ENCODE measurements around the gene CDC16. TPM values are rescaled to one million over a fixed set of nuclear protein-coding genes. Genes with fewer than 3 reads are reported as not detected.
"Not testable (repeated sequence)": the region's sequence is repeated elsewhere in the genome, so short reads cannot be mapped to it uniquely, and the experiment has no call there.

The CDC16 gene
- total RNA-seq, 2 donors from 2014 or later, result 44.5 to 45.1 TPM

DNA sequence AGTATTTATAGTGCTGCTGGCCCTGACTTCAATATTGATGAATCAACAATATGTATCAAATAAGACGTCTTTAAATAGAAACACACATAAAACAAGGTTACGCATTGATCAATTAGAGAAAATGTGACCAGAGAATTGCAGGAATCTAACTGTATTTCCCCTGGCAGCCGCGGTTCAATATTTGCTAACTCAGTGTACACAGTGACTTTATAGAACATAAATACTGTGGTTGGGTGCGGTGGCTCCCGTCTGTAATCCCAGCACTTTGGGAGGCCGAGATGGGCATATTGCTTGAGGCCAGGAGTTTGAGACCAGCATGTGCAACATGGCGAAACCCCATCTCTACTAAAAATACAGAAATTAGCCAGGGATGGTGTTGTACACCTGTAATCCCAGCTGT, 23.9 kb downstream of the CDC16 start:
- intact Hi-C loops (cut with DNase I, micrococcal nuclease), result no loop called here
- ATAC-seq, result peak; percentile 78
- peak in 1 of 2 donors; percentile 37 for DNase-seq

DNA sequence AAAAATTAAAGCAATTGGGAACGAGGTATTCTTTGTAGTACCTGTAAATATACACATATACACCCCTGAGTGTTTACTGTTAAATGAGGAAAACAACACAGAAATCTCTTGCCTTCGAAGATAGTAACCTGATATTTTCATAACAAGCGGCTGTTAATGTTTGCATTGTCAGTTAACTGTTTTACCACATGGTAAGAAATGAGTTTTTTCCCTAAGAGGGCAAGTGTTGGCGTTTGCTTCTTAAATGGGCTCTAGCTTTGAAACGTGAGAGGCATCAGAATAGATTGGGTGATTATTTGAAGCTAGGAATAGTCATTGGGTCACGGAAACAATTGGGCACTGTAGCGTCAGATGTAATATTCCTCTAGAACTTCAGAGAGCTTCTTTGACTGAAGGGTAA, 24.7 kb downstream of the CDC16 start:
- DNase-seq (no peak), ATAC-seq (no peak)
- intact Hi-C loops (cut with DNase I, micrococcal nuclease), result no loop called here

DNA sequence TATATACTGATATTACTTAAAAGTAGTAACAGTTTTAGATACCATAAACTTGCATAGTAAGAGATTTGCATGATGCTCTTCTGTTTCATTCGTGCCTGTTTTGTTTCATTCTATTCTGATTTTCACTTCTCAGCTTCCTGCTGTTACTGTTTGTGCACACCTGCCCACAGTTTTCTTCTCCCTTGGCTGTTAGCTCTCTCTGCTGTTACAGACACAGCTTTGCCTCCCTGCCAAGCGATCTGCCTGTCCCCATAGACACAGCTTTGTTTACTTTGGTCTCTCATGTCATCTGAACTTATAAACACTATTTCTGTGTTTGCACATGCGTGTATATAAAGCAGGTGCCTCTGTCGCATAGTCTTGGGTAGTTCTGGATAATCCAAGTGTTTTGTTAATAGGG, 25.3 kb downstream of the CDC16 start:
- DNase-seq, result peak; percentile 20 to 39

DNA sequence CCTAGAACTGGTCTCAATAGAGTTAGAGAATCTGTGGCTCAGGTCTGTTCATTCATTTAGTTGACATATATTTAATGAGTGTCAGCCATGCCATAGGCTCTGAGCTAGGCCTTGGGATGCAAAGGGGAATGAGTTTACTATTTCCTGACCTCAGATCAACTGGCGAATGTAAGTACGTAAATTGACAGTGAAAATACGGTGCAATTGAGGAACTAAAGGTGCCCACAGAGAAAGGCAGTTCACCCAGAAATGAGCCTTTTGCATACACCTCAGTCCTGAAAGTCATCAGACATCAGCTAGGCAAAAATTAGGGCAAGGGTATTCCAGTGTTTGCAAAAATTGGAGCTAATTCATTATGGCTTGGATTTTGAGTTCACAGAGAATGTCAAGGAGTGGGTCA, 26.1 kb downstream of the CDC16 start:
- intact Hi-C loops (cut with DNase I, micrococcal nuclease), result no loop called here
- DNase-seq, result no peak
- no peak for ATAC-seq

More for the DNA sequence above, 25.3 kb downstream of the CDC16 start:
- peak; percentile 70 for ATAC-seq
- intact Hi-C loops (cut with DNase I, micrococcal nuclease), result no loop called here

DNA sequence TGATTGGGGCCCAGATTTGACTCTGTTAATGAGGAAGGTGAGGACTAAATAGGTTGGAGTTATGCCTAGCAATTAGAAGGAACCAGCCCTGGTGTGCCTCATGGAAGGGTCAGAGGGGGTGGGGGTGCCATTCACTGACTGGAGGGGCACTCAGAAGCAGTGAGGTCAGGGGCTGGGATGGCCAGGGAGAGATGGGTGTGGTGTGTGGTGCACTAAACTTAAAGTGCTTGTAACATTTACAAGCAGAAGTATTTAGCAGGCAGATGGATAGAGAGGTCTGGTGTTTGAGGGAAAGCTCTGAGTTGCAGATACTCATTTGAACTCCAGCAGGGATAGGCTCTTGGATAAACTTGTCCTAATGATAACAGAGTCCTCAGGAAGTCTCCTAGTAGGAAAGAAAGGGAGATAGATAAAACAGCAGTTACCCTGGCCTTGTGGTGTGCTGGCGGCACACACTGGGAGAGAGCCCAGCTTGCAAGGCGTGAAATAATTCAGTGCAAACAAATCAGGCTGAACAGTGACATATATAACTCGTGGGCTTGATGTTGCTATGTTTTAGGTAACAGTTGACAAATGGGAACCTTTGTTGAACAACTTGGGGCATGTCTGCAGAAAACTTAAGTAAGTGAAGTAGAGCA, 26.8 kb downstream of the CDC16 start:
- peak; percentile 63 for ATAC-seq
- intact Hi-C loops (cut with DNase I, micrococcal nuclease), result no loop called here
- no peak for DNase-seq

DNA sequence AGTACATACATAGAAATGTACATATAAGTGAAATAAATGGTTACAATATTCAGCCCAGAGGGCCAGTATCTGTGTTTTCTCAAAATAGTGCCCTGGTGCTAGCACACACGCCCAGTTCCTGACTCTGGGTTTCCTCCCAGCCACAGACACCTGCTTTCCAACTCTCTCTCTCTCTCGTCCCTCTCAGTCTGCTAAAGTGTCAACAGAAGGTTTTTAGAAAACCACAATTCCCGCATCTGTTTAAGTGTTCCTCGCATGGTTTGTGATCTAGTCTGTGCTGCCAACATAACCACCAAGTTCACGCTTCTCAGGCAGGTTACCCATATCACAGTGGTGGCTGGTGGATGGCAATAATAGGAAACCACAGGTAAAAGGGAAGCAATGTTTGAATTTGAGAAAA, 28.9 kb downstream of the CDC16 start:
- intact Hi-C loops (cut with DNase I, micrococcal nuclease), result no loop called here
- ATAC-seq (no peak), DNase-seq (no peak)

DNA sequence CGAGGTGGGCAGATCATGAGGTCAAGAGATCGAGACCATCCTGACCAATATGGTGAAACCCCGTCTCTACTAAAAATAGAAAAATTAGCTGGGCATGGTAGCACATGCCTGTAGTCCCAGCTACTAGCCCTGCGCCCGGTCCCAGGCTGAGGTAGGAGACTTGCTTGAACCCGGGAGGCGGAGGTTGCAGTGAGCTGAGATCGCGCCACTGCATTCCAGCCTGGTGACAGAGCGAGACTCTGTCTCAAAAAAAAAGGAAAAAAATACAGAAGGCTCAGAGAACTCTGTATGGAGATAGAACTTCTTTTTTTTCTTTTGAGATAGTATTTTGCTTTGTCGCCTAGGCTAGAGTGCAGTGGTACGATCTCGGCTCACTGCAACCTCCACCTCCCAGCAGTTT, 29.6 kb downstream of the CDC16 start:
- ATAC-seq; intact Hi-C loops (cut with DNase I, micrococcal nuclease): not testable (repeated sequence)

DNA sequence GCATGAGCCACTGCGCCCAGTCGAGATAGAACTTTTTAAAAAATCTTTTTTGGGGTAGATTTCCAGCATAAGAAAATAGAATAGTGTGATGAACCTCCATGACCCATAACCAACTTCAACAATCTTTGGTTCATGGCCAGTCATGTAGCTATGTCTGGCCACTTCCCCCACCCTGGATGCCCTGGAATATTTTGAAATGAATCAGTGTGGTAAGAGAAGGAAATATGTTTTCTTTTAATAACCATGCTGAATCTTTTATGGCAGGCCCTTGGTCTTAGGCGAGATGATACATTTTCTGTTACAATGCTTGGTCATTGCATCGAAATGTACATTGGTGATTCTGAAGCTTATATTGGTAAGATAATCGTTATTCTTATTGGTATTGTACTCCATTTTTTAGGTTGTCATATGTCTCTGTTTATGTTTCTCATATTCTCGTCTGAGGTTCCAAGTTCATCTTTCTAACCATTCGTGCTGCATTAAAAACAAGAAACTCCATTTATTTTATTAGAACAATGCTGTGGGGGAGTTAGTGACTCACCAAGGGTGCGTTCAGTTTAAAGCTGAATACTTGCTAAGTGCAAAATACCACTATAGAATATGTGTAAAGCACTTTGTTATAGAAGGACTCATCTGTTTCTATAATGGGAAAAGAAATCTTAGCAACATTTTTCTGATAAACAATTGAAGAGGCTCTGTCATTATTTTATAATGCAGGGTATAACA, 30.4 kb downstream of the CDC16 start:
- DNase-seq (no peak), ATAC-seq (no peak)
- intact Hi-C loops (cut with DNase I, micrococcal nuclease), result no loop called here

More for the DNA sequence above, 29.6 kb downstream of the CDC16 start:
- DNase-seq, result not testable (repeated sequence)

DNA sequence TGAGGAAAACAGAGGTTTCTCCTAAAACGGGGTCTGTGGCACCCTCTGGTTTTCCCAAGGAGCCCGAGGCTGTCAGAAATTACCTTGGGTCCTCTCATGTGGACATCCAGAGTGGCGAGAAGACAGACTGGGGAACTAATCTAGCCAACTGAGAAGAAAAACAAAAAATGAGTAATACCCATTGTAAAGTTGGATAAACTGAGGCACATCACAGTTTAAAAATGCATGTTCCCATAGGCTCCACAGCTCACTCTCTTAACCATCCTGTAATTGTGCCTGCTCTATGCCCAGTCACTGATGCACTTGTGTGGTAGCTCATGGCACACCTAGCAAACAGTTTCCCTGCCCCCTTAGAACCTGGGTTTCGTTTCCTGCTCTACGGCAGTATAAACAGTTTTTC, 31.5 kb downstream of the CDC16 start:
- intact Hi-C loops (cut with DNase I, micrococcal nuclease), result no loop called here
- no peak for ATAC-seq
- DNase-seq, result no peak

DNA sequence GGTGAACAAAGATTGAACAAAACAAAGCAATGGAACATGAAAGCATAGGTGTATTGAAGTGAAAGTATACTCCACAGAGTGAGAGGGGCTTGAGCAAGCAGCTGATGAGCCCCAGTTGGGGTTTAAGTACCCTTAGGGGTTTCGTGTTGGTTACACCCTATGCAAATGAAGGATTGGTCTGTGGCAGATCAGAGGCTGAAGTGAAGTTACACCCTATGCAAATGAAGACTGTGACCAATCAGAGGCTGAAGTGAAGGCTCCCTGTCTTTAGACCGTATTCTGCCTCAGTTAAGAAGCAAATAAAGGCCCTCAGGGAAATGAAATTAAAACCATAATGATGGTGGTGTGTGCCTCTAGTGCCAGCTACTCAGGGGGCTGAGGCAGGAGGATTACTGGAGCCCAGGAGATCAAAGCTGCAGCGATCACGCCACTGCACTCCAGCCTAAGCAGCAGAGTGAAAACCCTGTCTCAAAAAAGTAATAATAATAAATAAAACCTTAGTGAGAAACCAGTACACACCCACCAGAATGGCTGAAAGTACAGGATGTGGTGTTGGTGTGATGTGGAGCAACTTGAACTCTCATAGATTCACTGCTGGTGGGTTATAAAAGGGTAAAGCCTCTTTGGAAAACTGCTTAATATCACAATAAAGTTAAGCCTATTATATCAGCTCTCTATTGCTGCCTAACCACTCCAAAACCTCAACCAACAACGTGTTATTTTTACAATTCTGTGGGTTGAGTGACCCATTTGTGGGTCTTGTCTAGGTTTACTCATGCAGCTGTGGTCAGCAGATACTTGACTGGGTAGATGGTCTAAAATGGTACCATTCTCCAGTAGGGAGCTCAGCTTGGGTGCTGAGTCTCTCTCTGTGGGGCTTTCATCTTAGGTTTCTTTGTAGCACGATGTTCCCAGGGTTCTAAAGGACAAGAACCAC, 33.9 kb downstream of the CDC16 start:
- intact Hi-C loops (cut with DNase I, micrococcal nuclease), result no loop called here
- no peak for ATAC-seq

DNA sequence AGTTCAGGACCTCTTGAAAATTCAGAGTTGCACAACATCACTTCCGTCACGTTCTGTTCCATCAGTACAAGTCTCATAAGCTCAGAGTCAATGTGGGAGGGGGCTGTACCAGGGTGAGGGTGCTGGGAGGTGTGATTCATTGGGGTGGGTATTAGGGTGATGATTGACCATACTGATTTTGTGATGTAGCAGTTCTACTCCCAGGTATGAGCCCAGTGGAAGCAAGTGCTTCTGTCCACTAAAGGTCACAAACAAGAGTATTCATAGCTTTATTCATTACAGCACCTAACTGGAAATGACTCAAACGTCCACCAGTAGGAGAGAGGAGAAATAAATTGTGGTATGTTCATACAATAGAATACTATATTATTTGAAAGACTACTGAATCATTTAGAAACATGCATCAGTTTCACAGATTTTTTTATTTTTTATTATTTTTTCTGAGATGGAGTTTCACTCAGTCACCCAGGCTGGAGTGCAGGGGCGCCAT, 34.6 kb downstream of the CDC16 start:
- ATAC-seq (no peak), DNase-seq (no peak)
- intact Hi-C loops (cut with DNase I, micrococcal nuclease), result no loop called here

More for the DNA sequence above, 33.9 kb downstream of the CDC16 start:
- no peak for DNase-seq

DNA sequence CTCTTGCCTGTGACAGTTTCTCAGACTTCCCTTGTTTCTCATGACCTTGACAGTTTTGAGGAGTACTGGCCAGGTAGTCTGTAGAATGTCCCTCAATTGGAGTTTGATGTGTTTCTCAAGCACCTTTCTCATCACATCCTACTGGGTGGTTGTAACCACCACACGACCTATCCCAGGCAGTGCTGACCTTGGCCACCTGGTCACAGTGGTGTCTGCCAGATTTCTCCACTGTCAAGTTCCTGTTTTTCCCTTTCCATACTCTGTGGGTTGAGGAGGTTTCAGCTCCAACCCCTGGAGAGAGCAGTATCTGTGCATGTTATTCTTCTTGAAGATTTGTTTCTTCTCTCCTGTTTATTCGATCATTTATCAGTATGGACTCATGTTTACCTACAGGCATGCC, 38.3 kb downstream of the CDC16 start:
- ATAC-seq, result no peak
- intact Hi-C loops (cut with DNase I, micrococcal nuclease), result no loop called here

DNA sequence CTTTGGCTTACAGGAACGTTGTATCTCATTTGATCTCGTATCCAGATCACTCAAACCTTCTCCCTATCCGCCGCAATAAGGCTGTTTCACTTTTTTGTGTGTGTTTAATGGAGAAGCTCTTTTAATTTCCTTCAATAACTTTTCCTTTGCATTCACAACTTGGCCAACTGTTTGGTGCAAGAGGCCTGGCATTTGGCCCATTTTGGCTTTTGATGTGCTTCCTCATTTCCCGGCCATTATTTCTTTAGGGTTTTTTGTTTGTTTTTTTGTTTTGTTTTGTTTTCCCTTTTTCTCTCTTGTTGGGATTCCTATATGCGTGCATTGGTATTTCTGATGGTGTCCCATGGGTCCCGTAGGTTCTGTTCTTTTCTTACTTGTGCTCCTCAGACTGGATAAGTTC, 40.6 kb downstream of the CDC16 start:
- intact Hi-C loops (cut with DNase I, micrococcal nuclease), result no loop called here
- ATAC-seq (no peak), DNase-seq (no peak)

More for the DNA sequence above, 38.3 kb downstream of the CDC16 start:
- no peak for DNase-seq

DNA sequence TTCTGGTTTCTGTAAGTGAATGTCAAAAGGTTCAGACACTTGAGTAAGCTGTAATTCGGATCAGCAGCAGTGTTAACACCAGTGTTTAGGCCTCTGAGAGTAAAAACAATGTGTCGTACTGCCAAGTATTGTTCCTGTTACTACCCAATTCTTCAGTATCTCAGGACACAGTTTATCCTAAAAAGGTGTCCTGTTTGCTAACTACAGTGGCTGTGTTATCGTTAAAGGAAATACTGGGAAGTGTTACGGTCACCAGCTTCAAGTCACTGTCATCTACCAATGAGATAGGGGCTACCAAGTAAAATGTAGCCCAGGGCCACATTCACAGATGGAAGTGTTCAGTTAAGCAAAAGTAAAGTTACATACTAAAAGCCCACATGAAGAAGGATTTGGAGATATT, 44.4 kb downstream of the CDC16 start:
- no peak for ATAC-seq
- intact Hi-C loops (cut with DNase I, micrococcal nuclease), result no loop called here

DNA sequence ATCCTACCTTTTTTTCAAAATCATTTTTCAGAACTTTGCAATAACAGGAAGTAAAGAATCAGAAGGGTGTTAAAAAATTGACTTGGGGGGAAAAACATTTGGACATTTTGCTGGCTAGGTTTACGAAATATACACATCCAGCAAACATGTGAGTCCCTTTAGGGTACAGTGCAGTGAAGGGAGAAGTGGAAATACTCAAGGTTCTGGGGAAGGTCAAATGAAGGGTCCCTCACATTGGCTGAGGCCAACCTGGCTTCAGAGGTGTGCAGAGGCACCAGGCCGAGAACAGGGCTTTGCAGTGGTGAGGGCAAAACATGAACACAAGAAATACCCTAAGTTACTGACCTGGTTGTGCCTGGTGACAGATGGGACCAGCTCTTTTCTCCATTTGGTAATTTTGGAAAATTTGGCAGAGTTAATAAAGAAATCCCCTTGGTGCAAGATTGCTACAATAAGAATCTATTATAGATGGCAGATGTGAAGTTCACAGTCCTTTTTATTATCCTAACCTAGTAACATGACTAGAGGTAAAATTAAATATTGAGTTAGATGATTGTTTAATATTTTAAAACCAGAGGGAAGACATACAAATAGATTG, 45.2 kb downstream of the CDC16 start:
- no peak for DNase-seq
- no peak for ATAC-seq
- intact Hi-C loops (cut with DNase I, micrococcal nuclease), result no loop called here

More for the DNA sequence above, 44.4 kb downstream of the CDC16 start:
- DNase-seq, result no peak

DNA sequence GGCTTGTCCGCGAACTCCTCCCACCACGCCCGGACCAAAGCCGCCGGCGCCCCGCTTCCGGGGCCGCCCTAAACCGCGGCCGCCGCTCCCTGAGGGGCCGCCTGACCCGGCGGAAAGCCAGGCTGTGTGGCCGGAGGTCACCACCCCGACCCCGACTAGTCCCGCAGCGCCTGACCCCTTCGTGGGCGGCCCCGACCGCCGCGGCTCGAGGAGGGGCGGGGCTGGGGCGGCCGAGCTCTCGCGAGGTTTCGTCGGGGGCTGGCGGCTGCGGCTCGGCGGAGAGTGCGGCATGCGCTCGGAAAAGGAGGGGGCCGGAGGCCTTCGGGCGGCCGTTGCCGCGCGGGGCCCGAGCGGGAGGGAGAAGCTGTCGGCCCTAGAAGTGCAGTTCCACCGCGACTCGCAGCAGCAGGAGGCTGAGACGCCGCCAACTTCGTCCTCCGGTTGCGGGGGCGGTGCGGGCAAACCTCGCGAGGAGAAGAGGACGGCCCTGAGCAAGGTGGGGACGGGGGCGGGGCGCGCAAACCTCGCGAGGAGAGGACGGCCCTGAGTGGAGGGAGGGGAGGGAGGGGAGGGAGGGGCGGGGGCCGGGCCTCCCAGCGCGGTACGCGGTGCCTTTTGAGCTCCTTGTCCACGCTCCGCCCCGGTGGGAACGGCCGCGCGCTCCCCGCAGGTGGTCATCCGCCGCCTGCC, 46.8 kb downstream of the CDC16 start, which contains the start of gene UPF3A:
TSS of gene UPF3A (plus strand) at position 251 of the 690 bp plus-strand sequence. CDS start at position 290, 39 bp downstream.
- DNase-seq (peak; percentile 91), ATAC-seq (peak; percentile 87)
- intact Hi-C loops (cut with DNase I, micrococcal nuclease), result no loop called here

DNA sequence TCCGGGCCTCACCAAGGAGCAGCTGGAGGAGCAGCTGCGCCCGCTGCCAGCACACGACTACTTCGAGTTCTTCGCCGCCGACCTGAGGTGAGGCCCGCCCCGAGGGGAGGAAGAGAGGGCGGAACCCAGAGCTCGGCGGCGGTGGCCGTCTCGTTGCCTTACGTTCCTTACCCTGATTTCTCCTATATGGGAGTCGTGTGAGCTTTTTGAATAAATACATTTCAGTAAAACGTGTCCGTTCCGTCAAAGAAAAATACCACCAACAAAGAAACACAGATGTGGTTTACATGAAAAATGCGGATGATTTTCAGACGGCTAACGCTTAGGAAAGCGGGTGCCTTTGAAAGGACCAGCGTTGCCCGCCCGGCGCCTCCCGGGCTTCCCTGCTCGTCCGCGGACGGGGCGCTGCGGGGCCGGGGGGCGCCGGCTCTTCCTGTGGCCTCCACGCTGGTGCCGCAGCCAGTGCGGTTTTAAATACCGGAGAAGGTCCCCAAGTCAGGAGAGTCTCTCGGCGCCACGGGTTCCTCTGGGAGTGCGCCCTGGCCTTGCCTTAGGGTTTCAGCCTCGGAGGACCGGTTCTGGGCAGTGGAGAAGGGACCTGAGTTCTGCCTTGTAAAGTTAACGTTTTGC, 47.5 kb downstream of the CDC16 start:
- peak; percentile 69 for ATAC-seq
- intact Hi-C loops (cut with DNase I, micrococcal nuclease), result no loop called here
- DNase-seq, result peak; percentile 38 to 77

DNA sequence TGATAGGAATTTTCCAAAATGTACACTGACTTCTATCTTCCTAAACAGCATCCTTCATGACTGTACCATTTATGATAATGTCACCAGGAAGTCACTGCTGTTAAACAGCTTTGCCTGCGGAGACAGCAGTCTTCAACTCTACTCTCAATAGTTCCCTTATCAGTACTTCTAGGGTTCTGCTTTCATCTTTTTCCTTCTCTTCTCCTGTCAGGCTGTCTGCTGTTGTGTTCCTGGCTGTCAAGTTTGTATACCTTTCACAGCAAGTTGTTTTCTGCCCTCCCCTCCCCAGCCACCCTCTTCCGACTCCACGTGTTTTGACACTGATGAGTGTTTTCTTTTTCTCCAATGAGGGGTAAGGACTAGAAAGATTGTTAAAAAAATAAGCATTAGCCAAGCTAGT, 48.9 kb downstream of the CDC16 start:
- no peak for DNase-seq
- no peak for ATAC-seq
- intact Hi-C loops (cut with DNase I, micrococcal nuclease), result no loop called here
